PC-3 (cell line): ENCODE data around the gene PIM3.

Source experiments
- CTCF ChIP-seq: fragments of 300-600 bp; sonication (generic); conservative IDR thresholded peaks from 2 replicates; pipeline ENCODE4 v1.5.1; 2017; ENCODE audit warnings: antibody characterized with exemption, low read depth, mild to moderate bottlenecking, low read length
- EZH2phosphoT487 ChIP-seq: fragments of 300-600 bp; sonication (generic); IDR thresholded peaks from 2 replicates; pipeline ENCODE4 v1.6.1; 2018; ENCODE audit warnings: mild to moderate bottlenecking, antibody characterized with exemption, low read length, borderline replicate concordance

DNA sequence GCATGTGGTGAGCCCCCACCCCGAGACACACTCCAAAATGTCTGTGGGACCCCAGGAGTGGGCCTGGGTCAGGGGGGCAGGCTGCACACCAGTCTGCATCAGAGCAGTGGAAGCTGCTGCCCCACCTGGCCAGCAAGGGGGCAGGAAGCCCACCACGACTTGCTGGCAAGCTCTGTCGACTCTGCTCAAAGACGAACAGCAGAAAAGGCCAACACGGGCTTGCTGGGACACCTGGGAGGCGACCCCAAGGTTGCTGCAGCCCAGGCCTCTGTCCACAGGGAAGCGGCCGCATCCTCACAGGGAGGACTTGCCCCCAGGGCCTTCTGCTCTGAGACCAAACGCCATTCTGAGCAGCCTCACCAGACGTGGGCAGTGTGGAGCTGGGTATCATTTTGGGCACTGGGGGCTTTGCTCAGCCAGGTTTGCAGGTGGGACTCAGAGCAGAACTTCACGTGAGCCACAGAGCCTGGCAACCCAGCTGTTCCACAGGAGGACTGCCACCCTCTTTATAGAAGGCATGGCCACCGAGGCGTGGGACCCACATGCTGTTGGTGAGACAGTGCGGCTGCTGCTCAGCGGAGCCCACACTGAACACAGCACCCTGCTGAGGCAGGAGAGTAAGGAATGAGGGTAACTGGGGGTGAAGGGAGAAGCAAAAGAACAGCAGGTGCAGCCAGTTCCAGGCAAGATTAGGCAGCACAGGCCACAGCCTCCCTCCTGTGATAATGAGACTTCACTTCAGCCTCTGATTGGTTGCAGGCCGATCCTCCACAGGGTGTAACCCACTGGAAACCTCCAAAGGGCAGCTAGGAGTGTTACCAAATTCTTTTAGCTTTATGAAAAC is 41.0 kb downstream of the PIM3 start:
- no peak for TF ChIP-seq CTCF
- TF ChIP-seq EZH2phosphoT487, result no peak
